ENCODE measurements around the gene PLCH1. TPM values are rescaled to one million over a fixed set of nuclear protein-coding genes. Genes with fewer than 3 reads are reported as not detected.

Gene PLCH1
- total and polyA plus RNA-seq, 9 donors, result 0.04 to 6.3 (median 0.79) TPM

DNA sequence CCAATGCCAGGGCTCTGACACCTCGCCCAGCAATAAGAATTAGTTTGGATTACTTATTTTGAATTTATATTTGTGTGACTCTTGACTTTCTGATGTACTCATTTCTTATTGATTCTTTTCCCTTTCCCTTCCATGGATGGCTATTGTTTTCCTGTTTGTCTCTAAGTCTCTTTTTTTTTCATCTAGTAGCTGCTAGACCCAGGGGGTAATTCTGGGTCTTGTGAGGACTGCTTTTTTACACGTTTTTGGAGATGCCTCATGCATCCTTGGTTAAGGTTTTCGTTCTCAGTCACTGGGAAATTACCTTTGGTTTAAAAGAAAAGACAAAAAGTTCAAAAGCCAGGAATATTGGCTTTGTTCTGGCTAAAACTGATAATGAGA is 381.2 kb downstream of the PLCH1 start:
- H3K9me3 ChIP-seq, result peaks cover 0 to 4% of the 10 kb centered on the region in 2 donors
- intact Hi-C loops (cut with DNase I), result no loop called here
- 53 to 56% (median 55%) methylated on average over 3 of the region's 3 CpGs for WGBS, 3 donors
- no peak overlapping the region for H3K4me3 ChIP-seq
- H3K36me3 ChIP-seq, result no peaks in the 10 kb centered on the region
- no peaks in the 10 kb centered on the region for H3K4me1 ChIP-seq (ENCODE audit: insufficient read depth)
- no peaks in the 10 kb centered on the region for H3K27me3 ChIP-seq
- DNase-seq, result no peak
- TF ChIP-seq, protein P1, sequence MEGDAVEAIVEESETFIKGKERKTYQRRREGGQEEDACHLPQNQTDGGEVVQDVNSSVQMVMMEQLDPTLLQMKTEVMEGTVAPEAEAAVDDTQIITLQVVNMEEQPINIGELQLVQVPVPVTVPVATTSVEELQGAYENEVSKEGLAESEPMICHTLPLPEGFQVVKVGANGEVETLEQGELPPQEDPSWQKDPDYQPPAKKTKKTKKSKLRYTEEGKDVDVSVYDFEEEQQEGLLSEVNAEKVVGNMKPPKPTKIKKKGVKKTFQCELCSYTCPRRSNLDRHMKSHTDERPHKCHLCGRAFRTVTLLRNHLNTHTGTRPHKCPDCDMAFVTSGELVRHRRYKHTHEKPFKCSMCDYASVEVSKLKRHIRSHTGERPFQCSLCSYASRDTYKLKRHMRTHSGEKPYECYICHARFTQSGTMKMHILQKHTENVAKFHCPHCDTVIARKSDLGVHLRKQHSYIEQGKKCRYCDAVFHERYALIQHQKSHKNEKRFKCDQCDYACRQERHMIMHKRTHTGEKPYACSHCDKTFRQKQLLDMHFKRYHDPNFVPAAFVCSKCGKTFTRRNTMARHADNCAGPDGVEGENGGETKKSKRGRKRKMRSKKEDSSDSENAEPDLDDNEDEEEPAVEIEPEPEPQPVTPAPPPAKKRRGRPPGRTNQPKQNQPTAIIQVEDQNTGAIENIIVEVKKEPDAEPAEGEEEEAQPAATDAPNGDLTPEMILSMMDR (IDR thresholded peaks at IDR 0.05), result no peak
- TF ChIP-seq EP300 (IDR thresholded peaks at IDR 0.05) (no peak), POLR2A (IDR thresholded peaks at IDR 0.05) (no peak)
- no peak overlapping the region for H3K27ac ChIP-seq

GRCh38 chr3:155362808-155363689 is 381.8 kb downstream of the PLCH1 start:
- WGBS, 3 donors, result 52 to 58% (median 55%) methylated on average over 10 of the region's 10 CpGs
- Histone ChIP-seq H3K27ac (no peak overlapping the region), H3K4me1 (ENCODE audit: insufficient read depth) (no peaks in the 10 kb centered on the region), H3K27me3 (no peaks in the 10 kb centered on the region), H3K9me3 (peaks cover 0 to 4% of the 10 kb centered on the region in 2 donors), H3K36me3 (no peaks in the 10 kb centered on the region), H3K4me3 (no peak overlapping the region)
- TF ChIP-seq, protein P1 (IDR thresholded peaks at IDR 0.05), result no peak
- no peak for TF ChIP-seq POLR2A (IDR thresholded peaks at IDR 0.05)
- no peak for TF ChIP-seq EP300 (IDR thresholded peaks at IDR 0.05)
- intact Hi-C loops (cut with DNase I), result no loop called here
- DNase-seq, result no peak

- TF ChIP-seq EP300 (IDR thresholded peaks at IDR 0.05) (no peak), POLR2A (IDR thresholded peaks at IDR 0.05) (no peak)
- TF ChIP-seq, protein P1 (IDR thresholded peaks at IDR 0.05), result no peak
- no peaks in the 10 kb centered on the region for H3K4me1 ChIP-seq (ENCODE audit: insufficient read depth)
- no peaks in the 10 kb centered on the region for H3K27me3 ChIP-seq
- no peak overlapping the region for H3K27ac ChIP-seq
- H3K4me3 ChIP-seq, result no peak overlapping the region
- intact Hi-C loops (cut with DNase I), result no loop called here
- H3K9me3 ChIP-seq, result peaks cover 0 to under 1% of the 10 kb centered on the region in 2 donors
- DNase-seq, result no peak
- 85 to 88% (median 86%) methylated on average over 2 of the region's 2 CpGs for WGBS, 3 donors
- H3K36me3 ChIP-seq, result no peaks in the 10 kb centered on the region
Observed at GRCh38 chr3:155360281-155360680, 384.6 kb downstream of the PLCH1 start.

DNA sequence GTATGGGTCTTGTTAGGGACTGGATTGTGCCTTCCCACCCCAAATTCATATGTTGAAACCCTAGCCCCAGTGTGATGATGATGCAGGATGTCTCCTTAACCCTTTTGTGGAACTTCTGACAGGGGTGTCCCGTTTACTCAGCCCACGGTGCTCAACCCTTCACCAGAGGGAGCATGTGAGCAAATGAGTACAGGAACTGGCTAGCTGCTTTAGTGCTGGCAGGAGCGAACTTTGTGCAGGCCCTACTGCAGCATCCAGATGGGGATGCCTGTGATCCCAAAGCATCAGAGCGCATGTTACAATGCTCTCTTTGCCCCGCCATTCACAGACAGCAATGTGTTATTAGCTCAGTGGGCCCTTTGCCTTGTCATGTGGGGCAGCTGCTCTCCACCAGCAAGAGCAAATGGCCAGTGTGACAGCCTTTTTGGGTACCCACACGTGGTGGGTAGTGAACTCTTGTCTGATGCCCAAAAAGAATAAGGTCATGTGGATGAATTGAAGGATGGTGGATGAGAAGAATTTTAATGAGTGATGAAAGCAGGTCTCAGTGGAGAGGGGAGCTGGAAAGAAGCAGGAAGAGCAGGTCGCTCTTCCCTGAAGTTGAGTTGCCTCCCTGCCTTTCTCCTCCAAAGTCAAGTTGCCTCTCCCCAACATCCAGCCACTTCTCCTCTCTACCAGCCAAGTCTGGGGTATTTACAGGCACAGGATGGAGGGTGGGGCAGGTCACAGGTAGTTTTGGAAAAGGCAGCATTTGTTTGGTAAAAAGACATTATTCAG is 388.1 kb downstream of the PLCH1 start:
- Histone ChIP-seq H3K27me3 (no peaks in the 10 kb centered on the region), H3K36me3 (no peaks in the 10 kb centered on the region), H3K9me3 (no peaks in the 10 kb centered on the region), H3K27ac (no peak overlapping the region), H3K4me1 (ENCODE audit: insufficient read depth) (no peaks in the 10 kb centered on the region), H3K4me3 (no peak overlapping the region)
- DNase-seq, result no peak
- WGBS, 3 donors, result 50 to 67% (median 54%) methylated on average over 7 of the region's 7 CpGs
- no peak for TF ChIP-seq EP300 (IDR thresholded peaks at IDR 0.05)
- no peak for TF ChIP-seq POLR2A (IDR thresholded peaks at IDR 0.05)
- TF ChIP-seq, protein P1 (IDR thresholded peaks at IDR 0.05), result no peak
- intact Hi-C loops (cut with DNase I), result loop anchor here in 2 of 4 donors (5.0 to 10.0 kb wide), 2 partner anchors 338 to 341 kb away; no protein-coding TSS in a partner anchor

Measured in ovary (tissue), 9 donors.